GM18951 (cell line): Measurements from ENCODE around the gene GANC.
"Not testable (repeated sequence)": the region's sequence is repeated elsewhere in the genome, so short reads cannot be mapped to it uniquely, and the experiment has no call there.

Experiments
- POLR2A ChIP-seq: IDR thresholded peaks from 4 replicates; pipeline ENCODE4 v1.6.1; 2011; ENCODE audit warnings: mild to moderate bottlenecking; ENCODE audit not compliant: insufficient read length, insufficient read depth; ENCODE audit errors: extremely low read depth
- in situ Hi-C: fragments of 300-500 bp; cut with MboI; formaldehyde crosslinking; loops from one replicate; pipeline ENCODE4 v1.12.0; 2022; ENCODE audit warnings: low sequenced_read_pairs, mixed read lengths, inconsistent platforms; ENCODE audit not compliant: unreplicated experiment

Gene GANC

DNA sequence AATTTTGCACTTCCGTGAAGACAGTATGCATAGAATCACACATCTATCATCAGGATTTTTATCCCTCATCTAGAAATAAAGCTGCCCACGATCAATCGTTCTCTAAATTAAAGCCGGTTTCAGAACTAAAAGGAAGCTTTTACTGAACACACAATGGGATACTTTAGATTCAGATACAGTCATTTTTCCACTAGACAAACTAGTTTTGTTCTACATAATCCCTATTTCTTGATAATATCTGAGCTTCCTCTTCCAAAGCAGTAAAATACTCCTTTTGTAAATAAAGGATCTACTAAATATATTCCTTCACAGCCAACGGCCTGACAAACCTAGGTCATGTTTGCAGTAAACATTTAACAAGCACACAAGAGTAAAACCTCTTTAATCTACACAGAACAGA lies 2.0 kb upstream of the GANC start:
- TF ChIP-seq POLR2A = no peak
- in situ Hi-C loops = no loop called here

DNA sequence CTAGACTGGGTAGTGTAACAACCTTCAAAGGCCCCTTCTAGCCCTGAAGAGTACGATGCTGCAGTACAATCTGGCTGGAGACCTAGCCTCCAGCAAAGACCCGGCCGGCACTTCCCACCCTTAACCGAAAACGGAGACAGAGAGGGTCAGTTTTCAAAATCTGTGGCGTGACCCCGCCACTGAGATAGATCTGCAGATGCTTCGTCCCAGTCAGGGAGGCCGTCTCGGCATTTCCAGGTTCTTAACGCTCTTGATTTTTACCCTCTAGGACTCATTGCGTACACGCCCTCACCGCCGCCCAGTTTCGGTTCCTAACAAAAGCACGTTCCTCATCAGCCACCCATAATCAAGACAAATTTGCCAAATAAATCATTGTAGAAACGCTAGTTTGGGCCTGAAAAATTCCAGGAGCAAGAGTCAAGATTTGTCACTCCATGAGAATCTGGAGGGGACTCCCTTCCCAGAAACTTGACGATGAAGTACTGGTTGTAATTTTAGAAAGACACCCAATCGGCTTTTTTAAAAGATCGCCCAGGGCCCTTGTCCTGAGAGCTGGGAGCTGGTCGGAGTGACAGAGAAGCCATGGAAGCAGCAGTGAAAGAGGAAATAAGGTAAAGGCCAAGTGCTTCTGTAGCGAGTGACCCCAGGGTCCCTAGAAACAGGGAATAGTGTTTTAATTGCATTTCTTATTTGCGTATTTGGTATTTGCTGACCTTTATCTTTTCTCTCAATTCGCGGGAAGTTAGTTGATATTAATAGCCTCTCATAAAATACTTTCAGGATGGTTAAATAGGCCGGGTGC lies 1.1 kb downstream of the GANC start:
- in situ Hi-C loops = no loop called here
- no peak for TF ChIP-seq POLR2A

DNA sequence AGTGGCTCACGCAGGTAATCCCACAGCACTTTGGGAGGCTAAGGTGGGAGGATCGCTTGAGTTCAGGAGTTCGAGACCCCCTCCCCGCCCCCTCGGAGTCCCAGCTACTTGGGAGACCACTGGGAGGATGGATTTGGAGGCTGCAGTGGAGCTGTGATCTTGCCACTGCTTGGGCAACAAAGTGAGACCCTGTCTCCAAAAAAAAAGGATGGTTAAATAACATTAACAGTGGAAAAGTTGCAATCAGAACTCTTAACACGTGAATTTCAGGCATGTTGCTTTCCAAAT lies 1.6 kb downstream of the GANC start:
- no peak for TF ChIP-seq POLR2A
- in situ Hi-C loops = no loop called here

DNA sequence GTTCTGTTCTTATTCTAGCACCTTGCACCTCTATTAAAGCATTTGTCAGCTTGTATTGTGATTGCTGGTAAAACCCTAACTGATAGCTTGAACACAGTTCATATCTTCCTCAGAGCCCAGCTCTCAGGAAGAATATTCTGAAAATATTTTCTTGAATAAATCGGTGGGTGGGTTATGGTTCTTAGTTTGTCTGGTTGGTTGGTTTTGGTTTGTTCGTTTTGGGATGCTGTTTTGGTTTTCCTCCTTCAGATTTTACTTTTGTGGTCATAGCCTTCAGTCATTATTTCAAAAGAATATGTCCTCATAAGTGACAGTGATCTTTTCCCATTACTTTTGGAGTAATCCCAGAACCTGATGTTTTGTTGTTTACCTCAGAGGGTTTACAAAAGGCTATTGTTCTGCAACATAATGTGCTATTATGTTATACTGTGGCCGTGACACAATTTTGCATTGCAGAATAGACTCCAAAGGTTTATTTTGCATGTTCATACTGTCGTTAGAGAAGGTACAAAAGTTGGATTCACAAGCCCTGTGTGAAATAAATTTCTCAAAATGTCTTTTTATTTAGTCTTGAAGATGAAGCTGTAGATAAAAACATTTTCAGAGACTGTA lies 2.9 kb downstream of the GANC start:
- no peak for TF ChIP-seq POLR2A
- in situ Hi-C loops = no loop called here

DNA sequence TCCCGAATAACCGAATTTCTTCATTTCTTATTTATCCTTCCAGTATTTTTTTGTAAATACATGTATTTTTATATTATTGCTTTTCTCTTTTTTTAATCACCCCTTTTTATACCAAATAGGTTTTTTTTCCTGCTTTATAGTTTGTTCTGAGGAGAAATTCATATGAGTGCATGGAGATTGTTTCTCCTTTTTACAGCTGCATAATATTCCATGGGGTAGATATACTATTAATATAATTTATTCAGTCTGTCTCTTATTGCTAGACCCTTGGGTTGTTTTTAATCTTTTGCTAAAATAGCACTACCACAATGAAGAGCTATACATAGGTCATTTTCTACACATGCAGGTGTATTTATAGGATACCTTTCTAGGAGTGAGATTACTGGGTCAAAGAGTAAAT lies 3.8 kb downstream of the GANC start:
- in situ Hi-C loops = no loop called here
- TF ChIP-seq POLR2A = no peak

DNA sequence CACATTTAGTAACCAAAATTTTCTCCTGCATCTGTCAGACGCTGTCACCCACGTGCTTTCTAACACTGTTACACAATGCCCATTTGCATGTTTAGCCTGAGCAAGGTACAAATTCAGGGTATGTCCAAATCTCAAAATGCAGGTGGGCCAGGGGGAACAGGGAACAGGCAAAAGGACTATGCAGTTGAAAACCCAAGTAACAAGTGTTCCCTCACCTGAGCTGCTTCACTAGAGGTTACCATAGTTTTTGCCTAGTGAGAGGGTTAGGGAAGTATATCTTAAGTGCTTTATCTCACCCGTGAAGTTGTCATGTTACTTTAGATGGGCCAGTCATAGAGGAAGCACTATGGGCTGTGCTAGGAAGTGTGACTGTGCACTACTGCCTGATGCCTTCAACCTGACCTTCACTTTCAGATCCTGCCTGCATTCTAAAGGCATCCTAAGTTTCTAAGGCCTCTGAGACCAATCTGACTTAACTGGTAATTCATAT lies 6.3 kb downstream of the GANC start:
- in situ Hi-C loops = no loop called here
- no peak for TF ChIP-seq POLR2A

DNA sequence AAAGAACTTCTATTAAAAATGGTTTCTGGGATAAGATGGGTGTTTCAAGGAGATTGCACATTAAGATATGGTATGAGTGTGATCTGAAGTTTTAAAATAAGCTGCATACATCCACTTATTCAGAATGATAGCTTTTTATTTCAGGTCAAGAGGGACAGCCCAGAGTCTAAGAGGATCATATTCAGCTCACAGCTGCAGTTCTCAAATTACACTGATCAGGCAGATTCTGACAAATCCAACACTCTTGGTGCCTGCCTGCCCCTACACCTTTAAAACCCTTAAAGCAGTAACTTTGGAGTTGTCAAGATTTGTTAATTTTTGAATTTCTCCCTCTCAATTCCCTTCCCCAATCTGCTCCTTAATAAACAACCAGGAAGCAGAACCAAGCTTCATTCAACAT lies 9.3 kb downstream of the GANC start:
- in situ Hi-C loops = no loop called here

DNA sequence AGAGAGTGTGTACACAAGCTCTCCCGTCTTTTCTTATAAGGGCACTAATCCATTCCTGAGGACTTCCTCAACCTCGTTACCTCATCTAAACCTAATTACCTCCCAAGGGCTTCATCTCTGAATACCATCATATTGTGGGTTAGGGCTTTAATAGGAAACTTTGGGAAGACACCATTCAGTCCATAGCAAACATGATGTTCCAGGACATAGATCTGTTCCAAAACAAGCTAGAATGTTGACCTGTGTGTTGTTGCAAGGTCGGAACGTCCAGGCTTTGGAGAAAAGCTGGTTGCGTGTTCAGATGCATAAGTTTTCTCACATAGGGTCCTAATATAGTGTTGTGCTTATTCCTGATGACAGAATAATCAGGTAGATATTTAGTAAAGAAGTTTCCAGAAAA lies 9.9 kb downstream of the GANC start:
- no peak for TF ChIP-seq POLR2A
- in situ Hi-C loops = no loop called here

More for the DNA sequence above, 9.3 kb downstream of the GANC start:
- TF ChIP-seq POLR2A = no peak

DNA sequence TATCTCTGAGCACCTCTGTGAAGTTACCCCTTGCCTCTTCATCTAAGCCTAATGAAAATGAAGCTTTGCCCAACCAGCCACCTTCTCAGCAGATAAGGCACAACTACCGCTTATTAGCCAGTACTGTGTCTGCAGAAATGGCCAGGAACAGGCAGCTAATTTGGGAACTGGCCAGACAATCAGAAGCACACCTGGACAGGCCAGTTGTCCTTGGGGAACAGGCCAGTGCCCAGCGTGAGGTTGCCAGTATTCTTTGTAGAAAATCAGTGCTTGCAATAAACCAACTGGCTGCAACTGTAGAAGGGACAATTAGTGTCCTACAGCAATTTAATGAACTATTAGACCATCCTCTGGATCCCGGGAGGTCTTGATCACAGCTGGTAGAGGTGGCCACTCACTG lies 10.7 kb downstream of the GANC start:
- no peak for TF ChIP-seq POLR2A
- in situ Hi-C loops = no loop called here

DNA sequence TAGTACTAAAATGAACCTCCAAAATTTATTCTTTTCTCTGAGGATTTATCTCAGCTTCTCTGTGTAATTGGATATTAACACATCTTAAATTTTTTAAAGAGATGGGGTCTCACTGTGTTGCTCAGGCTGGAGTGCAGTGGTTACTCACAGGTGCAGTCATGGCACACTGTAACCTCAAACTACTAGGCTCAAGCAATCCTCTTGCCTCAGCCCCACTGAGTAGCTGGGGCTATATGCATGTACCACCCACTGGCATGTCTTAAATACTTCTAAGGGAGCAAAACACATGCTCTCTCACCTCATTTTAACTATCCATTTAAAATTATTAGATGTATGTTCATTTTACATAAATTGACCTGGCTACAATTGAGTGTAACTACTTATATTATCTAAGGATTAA lies 11.6 kb downstream of the GANC start:
- in situ Hi-C loops = no loop called here

DNA sequence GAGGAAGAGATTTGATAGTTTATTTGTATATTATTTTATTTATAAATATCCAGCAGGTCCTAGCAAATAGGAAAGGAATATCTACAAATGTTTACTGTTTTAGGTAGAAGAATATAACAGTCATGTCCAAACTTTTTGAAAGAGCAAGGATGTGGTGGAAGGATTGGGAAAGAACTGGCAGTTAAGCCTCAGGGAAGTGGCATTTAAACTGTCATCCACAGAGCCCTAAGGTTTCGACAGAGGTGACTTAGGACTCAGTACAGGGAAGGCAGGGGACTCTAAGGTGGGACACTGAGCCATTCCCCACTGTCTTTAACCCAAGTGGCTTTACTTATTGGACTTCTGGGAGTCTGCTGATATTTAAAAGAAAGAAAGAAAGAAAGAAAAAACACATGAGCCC lies 12.0 kb downstream of the GANC start:
- TF ChIP-seq POLR2A = no peak

More for the DNA sequence above, 11.6 kb downstream of the GANC start:
- no peak for TF ChIP-seq POLR2A

DNA sequence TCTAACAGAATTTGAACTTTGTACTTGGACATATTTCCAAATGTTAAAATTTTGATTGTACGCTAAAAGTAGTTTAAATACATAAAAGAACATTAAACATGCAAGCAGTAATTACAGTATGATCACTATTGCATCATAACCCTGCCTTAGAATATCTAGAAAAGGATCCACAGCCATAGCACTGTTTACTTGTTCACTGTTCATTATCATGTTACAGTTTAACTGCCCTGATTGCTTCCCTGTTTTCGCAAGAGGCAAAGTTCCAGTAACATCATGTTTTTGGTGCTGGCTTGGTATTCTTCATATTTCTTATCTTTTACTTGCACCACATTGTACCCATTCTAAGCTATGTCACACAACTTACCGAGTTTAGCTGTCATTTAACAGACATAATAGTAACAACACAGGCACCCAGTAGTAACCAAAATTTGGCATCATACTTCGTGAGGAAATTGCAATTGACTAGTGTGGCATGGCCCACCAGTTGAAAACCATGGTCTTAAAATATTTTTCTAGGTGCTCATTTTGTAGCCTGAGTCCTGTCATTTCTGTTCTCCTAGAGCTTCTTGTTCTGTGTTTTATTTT lies 13.5 kb downstream of the GANC start:
- TF ChIP-seq POLR2A = no peak
- in situ Hi-C loops = no loop called here

More for the DNA sequence above, 12.0 kb downstream of the GANC start:
- in situ Hi-C loops = no loop called here

DNA sequence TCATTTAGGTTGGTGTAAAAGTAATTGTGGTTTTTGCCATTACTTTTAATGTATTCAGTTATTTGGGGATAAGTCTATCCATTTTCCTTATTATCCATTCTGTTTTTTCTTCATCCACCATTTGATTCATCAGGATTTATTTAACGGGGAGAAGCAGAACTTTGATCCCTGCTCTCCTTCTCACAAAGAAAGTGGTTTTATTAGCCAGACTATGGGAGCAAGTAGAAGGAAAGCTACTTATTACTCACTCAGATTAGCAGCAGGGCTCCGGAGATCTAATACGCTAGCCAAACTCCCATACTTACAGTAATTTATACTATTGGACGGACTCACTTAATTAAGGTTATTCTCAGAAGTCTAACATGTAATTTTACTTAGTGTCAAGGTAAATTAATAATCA lies 14.9 kb downstream of the GANC start:
- in situ Hi-C loops = no loop called here
- TF ChIP-seq POLR2A = no peak

DNA sequence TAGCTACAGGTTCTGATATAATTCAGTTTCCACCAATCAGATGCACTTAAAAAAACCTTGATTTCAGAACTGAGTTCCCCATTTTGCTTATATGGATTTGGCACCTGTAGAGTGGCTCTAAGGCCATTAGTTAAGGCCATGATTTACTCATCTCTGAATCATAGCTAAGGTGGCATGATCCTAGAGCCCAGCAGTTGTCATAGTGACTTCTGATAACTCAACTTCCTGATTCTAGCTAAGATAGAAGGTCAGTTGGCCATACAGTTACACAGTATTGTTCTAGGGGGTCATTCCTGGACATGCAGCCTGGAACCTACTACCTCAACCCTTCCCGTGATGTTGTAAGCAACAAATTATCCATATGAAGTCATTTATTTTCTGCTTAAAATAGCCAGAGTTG lies 16.2 kb downstream of the GANC start:
- no peak for TF ChIP-seq POLR2A
- in situ Hi-C loops = no loop called here

DNA sequence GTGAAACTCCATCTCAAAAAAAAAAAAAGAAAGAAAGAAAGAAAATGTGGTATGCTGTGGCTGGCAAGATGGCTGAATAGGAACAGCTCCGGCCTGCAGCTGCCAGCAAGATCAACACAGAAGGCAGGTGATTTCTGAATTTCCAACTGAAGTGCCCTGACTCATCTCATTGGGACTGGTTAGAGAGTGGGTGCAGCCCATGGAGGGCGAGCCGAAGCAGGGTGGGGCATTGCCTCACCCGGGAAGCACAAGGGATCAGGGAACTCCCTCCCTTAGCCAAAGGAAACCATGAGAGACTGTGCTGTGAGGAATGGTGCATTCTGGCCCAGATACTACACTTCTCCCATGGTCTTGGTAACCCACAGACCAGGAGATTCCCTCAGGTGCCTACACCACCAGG lies 28.0 kb downstream of the GANC start:
- in situ Hi-C loops = not testable (repeated sequence)
